HG02623 (cell line): ENCODE data around the gene RGN.
"Not testable (repeated sequence)": the region's sequence is repeated elsewhere in the genome, so short reads cannot be mapped to it uniquely, and the experiment has no call there.

Experiments
- ATAC-seq: cut with Tn5 transposase; IDR thresholded peaks from one replicate; pipeline ENCODE4 v1.9.1; 2021; ENCODE audit warnings: moderate library complexity; ENCODE audit not compliant: unreplicated experiment

Gene RGN

DNA sequence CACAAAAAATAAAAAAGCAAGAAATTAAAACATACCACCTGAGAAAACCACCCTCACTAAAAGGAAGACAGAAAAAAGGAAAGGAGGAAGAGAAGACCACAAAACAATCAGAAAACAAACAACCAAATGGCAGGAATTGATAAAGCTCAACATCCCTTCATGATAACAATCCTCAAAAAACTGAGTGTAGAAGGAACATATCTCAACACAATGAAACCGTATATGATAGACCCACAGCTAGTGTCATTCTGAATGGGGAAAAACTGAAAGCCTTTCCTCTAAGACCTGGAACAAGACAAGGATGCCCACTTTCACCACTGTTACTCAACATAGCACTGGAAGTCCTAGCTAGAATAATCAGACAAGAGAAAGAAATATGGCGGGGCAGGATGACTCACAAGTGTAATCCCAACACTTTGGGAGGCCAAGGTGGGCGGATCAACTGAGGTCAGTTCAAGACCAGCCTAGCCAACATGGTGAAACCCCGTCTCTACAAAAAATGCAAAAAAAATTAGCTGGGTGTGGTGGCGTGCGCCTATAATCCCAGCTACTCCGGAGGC, 38.4 kb downstream of the RGN start:
- not testable (repeated sequence) for ATAC-seq

- not testable (repeated sequence) for ATAC-seq
These were observed 46.2 kb downstream of the RGN start for GRCh38 chrX:47124466-47124865.

GRCh38 chrX:47129157-47129898, 51.1 kb downstream of the RGN start:
- ATAC-seq, result peak; percentile 98

DNA sequence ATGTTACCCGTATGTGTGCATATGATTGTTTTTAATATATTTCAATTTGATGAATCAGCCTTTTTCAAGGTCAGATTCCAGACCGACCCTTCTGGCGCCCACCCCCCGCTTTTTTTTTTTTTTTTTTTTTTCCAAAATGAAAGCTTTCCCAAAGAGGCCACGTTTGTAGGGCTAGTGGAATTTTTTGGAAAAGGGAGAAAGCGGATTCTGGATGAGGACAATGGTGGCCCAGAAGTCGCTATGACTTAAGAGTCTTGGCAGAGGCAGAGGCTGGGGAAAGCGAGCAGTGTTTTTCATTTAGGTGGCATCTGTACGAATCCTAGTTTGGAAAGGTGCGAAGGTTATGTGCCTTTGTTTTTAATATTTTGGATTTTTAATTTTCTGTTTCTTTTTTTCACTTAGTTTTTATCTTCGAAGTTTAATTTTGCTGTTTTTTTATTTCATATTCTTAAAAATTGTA, 51.7 kb downstream of the RGN start:
- ATAC-seq, result no peak

- no peak for ATAC-seq
These were observed 55.2 kb downstream of the RGN start for GRCh38 chrX:47133493-47133892.

- not testable (repeated sequence) for ATAC-seq
These were observed 57.4 kb downstream of the RGN start for GRCh38 chrX:47135650-47136049.

DNA sequence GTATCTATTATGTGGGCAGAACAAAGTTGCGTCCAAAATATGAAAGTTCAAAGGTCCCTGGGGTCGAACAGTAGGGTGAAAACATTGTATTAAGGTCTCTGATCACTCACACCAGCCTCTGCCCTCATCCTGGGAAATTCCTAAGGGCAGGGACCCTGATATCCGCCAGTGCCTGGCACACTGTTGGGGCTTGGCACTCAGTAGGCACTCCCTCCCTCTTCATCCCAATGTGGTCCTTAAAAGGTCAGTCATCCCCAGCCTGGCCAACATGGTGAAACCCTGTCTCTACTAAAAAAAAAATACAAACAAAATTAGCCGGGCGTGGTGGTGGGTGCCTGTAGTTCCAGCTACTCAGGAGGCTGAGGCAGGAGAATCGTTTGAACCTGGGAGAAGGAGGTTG, 59.9 kb downstream of the RGN start:
- no peak for ATAC-seq
